HEK293 (cell line): ENCODE measurements around the gene RAB21.

ENCODE experiments used
- CTCF ChIA-PET: fragments of 350-600 bp; formaldehyde crosslinking; extraction: SDS; loops from one replicate; lab custom pipeline; 2021; ENCODE audit warnings: antibody characterized with exemption; lab: Yijun Ruan, JAX
- POLR2A ChIA-PET: fragments of 300-600 bp; formaldehyde crosslinking; extraction: SDS; loops from one replicate; lab custom pipeline; 2020; ENCODE audit warnings: antibody characterized with exemption, inconsistent platforms; lab: Yijun Ruan, JAX
- H3K27ac ChIP-seq: fragments of 200-500 bp; sonication (Bioruptor generic); 2 replicates; pipeline ENCODE4 v1.5.1; 2014; ENCODE audit warnings: low read depth, low read length, control low read depth, inconsistent platforms; ENCODE audit errors: extremely low read depth
- H3K36me3 ChIP-seq, 2 experiments: fragments of 200-500 bp in 1 of 2; sonication (Bioruptor generic) in 1 of 2; 1 replicate in 1 of 2; 2 replicates in 1 of 2; pipeline ENCODE4 v1.5.1; 2014 to 2017; ENCODE audit warnings: inconsistent platforms in 2 of 2, low read length in 2 of 2; ENCODE audit not compliant: control insufficient read depth in 2 of 2, insufficient read depth in 1 of 2
- H3K4me1 ChIP-seq: fragments of 200-500 bp; sonication (Bioruptor generic); 2 replicates; pipeline ENCODE4 v1.5.1; 2014; ENCODE audit warnings: mild to moderate bottlenecking, low read length, inconsistent platforms; ENCODE audit not compliant: control insufficient read depth, insufficient read depth
- H3K4me3 ChIP-seq: 2 replicates; pipeline ENCODE4 v1.5.1; 2011; ENCODE audit warnings: low read depth, mild to moderate bottlenecking, control low read depth, low read length, moderate library complexity
- H3K9me3 ChIP-seq: fragments of 200-500 bp; sonication (Bioruptor generic); 2 replicates; pipeline ENCODE4 v1.5.1; 2014; ENCODE audit warnings: low read depth, low read length, inconsistent platforms; ENCODE audit not compliant: control insufficient read depth, insufficient read depth
- ATF2 ChIP-seq: fragments of 450-650 bp; formaldehyde crosslinking; IDR thresholded peaks from 2 replicates; pipeline ENCODE4 v1.5.1; 2016; ENCODE audit warnings: missing biosample characterization, missing genetic modification characterization, low read depth
- GLIS1 ChIP-seq: fragments of 450-650 bp; formaldehyde crosslinking; IDR thresholded peaks from 2 replicates; pipeline ENCODE4 v1.5.1; 2016; ENCODE audit warnings: missing biosample characterization, missing genetic modification characterization
- HOXC10 ChIP-seq: sonication (generic); formaldehyde crosslinking; IDR thresholded peaks from 2 replicates; pipeline ENCODE4 v1.8.1; 2023; ENCODE audit warnings: mild to moderate bottlenecking, missing genetic modification reagents
- KLF10 ChIP-seq: fragments of 450-650 bp; IDR thresholded peaks from 2 replicates; pipeline ENCODE4 v1.5.1; 2018; ENCODE audit warnings: missing biosample characterization, mild to moderate bottlenecking, missing genetic modification characterization
- KLF17 ChIP-seq: fragments of 450-650 bp; formaldehyde crosslinking; IDR thresholded peaks from 2 replicates; pipeline ENCODE4 v1.5.1; 2016; ENCODE audit warnings: missing biosample characterization, missing genetic modification characterization
- KLF9 ChIP-seq: fragments of 450-650 bp; formaldehyde crosslinking; IDR thresholded peaks from 2 replicates; pipeline ENCODE4 v1.5.1; 2016; ENCODE audit warnings: missing biosample characterization, missing genetic modification characterization, low read depth
- MEIS1 ChIP-seq: sonication (generic); formaldehyde crosslinking; IDR thresholded peaks from 2 replicates; pipeline ENCODE4 v1.8.1; 2022; ENCODE audit warnings: missing genetic modification reagents, mild to moderate bottlenecking, borderline replicate concordance
- PBX3 ChIP-seq: sonication (generic); formaldehyde crosslinking; IDR thresholded peaks from 2 replicates; pipeline ENCODE4 v1.8.1; 2022; ENCODE audit warnings: mild to moderate bottlenecking, moderate library complexity, missing genetic modification reagents
- PRDM10 ChIP-seq: fragments of 450-650 bp; formaldehyde crosslinking; IDR thresholded peaks from 2 replicates; pipeline ENCODE4 v1.5.1; 2016; ENCODE audit warnings: missing biosample characterization, missing genetic modification characterization
- SCRT2 ChIP-seq: fragments of 450-650 bp; formaldehyde crosslinking; IDR thresholded peaks from 2 replicates; pipeline ENCODE4 v1.5.1; 2016; ENCODE audit warnings: missing biosample characterization, missing genetic modification characterization
- SP2 ChIP-seq: fragments of 450-650 bp; formaldehyde crosslinking; IDR thresholded peaks from 2 replicates; pipeline ENCODE4 v1.5.1; 2016; ENCODE audit warnings: missing biosample characterization, missing genetic modification characterization
- WT1 ChIP-seq: fragments of 450-650 bp; formaldehyde crosslinking; IDR thresholded peaks from 2 replicates; pipeline ENCODE4 v1.5.1; 2016; ENCODE audit warnings: missing biosample characterization, missing genetic modification characterization
- YY1 ChIP-seq: fragments of 450-650 bp; formaldehyde crosslinking; IDR thresholded peaks from 2 replicates; pipeline ENCODE4 v1.5.1; 2018; ENCODE audit warnings: missing biosample characterization, missing genetic modification characterization
- ZBTB48 ChIP-seq: fragments of 450-650 bp; formaldehyde crosslinking; IDR thresholded peaks from 2 replicates; pipeline ENCODE4 v1.5.1; 2016; ENCODE audit warnings: missing biosample characterization, missing genetic modification characterization
- ZFHX2 ChIP-seq: fragments of 450-650 bp; formaldehyde crosslinking; conservative IDR thresholded peaks from 2 replicates; pipeline ENCODE4 v1.5.1; 2016; ENCODE audit warnings: missing biosample characterization, missing genetic modification characterization
- ZFP41 ChIP-seq: fragments of 450-650 bp; formaldehyde crosslinking; IDR thresholded peaks from 2 replicates; pipeline ENCODE4 v1.5.1; 2016; ENCODE audit warnings: missing biosample characterization, missing genetic modification characterization, borderline replicate concordance
- ZIC2 ChIP-seq: fragments of 450-650 bp; formaldehyde crosslinking; IDR thresholded peaks from 2 replicates; pipeline ENCODE4 v1.5.1; 2016; ENCODE audit warnings: missing biosample characterization, missing genetic modification characterization
- ZNF133 ChIP-seq: fragments of 450-650 bp; formaldehyde crosslinking; IDR thresholded peaks from 2 replicates; pipeline ENCODE4 v1.5.1; 2016; ENCODE audit warnings: missing biosample characterization, missing genetic modification characterization
- ZNF146 ChIP-seq: fragments of 450-650 bp; formaldehyde crosslinking; IDR thresholded peaks from 2 replicates; pipeline ENCODE4 v1.5.1; 2016; ENCODE audit warnings: missing biosample characterization, missing genetic modification characterization
- ZNF155 ChIP-seq: fragments of 450-650 bp; formaldehyde crosslinking; IDR thresholded peaks from 2 replicates; pipeline ENCODE4 v1.5.1; 2016; ENCODE audit warnings: missing biosample characterization, missing genetic modification characterization
- ZNF239 ChIP-seq: fragments of 450-650 bp; formaldehyde crosslinking; IDR thresholded peaks from 2 replicates; pipeline ENCODE4 v1.5.1; 2016; ENCODE audit warnings: missing biosample characterization, missing genetic modification characterization
- ZNF341 ChIP-seq: fragments of 450-650 bp; formaldehyde crosslinking; IDR thresholded peaks from 2 replicates; pipeline ENCODE4; 2016; ENCODE audit warnings: low read depth, missing biosample characterization, missing genetic modification characterization
- ZNF350 ChIP-seq: fragments of 450-650 bp; formaldehyde crosslinking; IDR thresholded peaks from 2 replicates; pipeline ENCODE4 v1.5.0; 2017; ENCODE audit warnings: missing biosample characterization, mild to moderate bottlenecking, missing genetic modification characterization
- ZNF366 ChIP-seq: fragments of 450-650 bp; formaldehyde crosslinking; conservative IDR thresholded peaks from 2 replicates; pipeline ENCODE4 v1.5.1; 2016; ENCODE audit warnings: missing biosample characterization, missing genetic modification characterization
- ZNF510 ChIP-seq: fragments of 450-650 bp; formaldehyde crosslinking; IDR thresholded peaks from 2 replicates; pipeline ENCODE4 v1.5.1; 2018; ENCODE audit warnings: mild to moderate bottlenecking, missing genetic modification characterization, missing biosample characterization; ENCODE audit not compliant: insufficient replicate concordance
- ZNF623 ChIP-seq: fragments of 450-650 bp; formaldehyde crosslinking; IDR thresholded peaks from 2 replicates; pipeline ENCODE4 v1.5.1; 2016; ENCODE audit warnings: missing biosample characterization, missing genetic modification characterization
- ZNF701 ChIP-seq: fragments of 450-650 bp; formaldehyde crosslinking; IDR thresholded peaks from 2 replicates; pipeline ENCODE4 v1.5.1; 2016; ENCODE audit warnings: missing biosample characterization, missing genetic modification characterization
- ZNF76 ChIP-seq: fragments of 450-650 bp; formaldehyde crosslinking; IDR thresholded peaks from 2 replicates; pipeline ENCODE4; 2016; ENCODE audit warnings: low read depth, missing biosample characterization, missing genetic modification characterization, borderline replicate concordance
- ZSCAN5A ChIP-seq: fragments of 450-650 bp; formaldehyde crosslinking; IDR thresholded peaks from 2 replicates; pipeline ENCODE4 v1.5.1; 2016; ENCODE audit warnings: missing biosample characterization, missing genetic modification characterization

The RAB21 gene

GRCh38 chr12:71754461-71755145 is at the start of gene RAB21 (continued):
- no peak for TF ChIP-seq ZNF133 (tag by site-specific recombination)
- no peak for TF ChIP-seq ZFP41
- TF ChIP-seq YY1 (tag by site-specific recombination): peak; percentile 84
- peak; percentile 81 for TF ChIP-seq ZBTB48
- no peak for TF ChIP-seq PBX3 (CRISPR knock-in tag)
- TF ChIP-seq GLIS1 (tag by site-specific recombination): peak; percentile 74
- TF ChIP-seq ZNF146 (tag by site-specific recombination): no peak
- no peak for TF ChIP-seq HOXC10 (CRISPR knock-in tag)
- no peak for TF ChIP-seq ZNF155 (tag by site-specific recombination)
- TF ChIP-seq MEIS1: no peak
- TF ChIP-seq SP2 (tag by site-specific recombination): peak; percentile 91
- no peak for TF ChIP-seq ATF2
- no peak for TF ChIP-seq ZSCAN5A (tag by site-specific recombination)
- peak; percentile 82 for TF ChIP-seq ZFHX2 (tag by site-specific recombination)
- TF ChIP-seq ZNF341 (tag by site-specific recombination): no peak; the same call in 1 of the 2 replicates
- no peak for TF ChIP-seq ZNF623 (tag by site-specific recombination)
- TF ChIP-seq ZNF76 (tag by site-specific recombination): peak; percentile 68; the same call in 1 of the 2 replicates
- TF ChIP-seq ZNF239 (tag by site-specific recombination): no peak
- TF ChIP-seq ZNF366 (tag by site-specific recombination): no peak; the same call in 1 of the 2 replicates
- peak; percentile 74 for TF ChIP-seq KLF9 (tag by site-specific recombination)
- peak; percentile 86 for TF ChIP-seq PRDM10

GRCh38 chr12:71704920-71705319 is 49.7 kb upstream of the RAB21 start:
- Histone ChIP-seq H3K27ac (no peak overlapping the region), H3K9me3 (no peaks in the 10 kb centered on the region), H3K36me3 (peaks cover 9 to 25% of the 10 kb centered on the region in 2 experiments), H3K4me3 (no peak overlapping the region), H3K4me1 (no peaks in the 10 kb centered on the region)
- ChIA-PET CTCF (no interaction called here), POLR2A (no interaction called here)
- no peak for TF ChIP-seq KLF17
- TF ChIP-seq WT1: no peak
- no peak for TF ChIP-seq KLF10 (tag by site-specific recombination)
- TF ChIP-seq ZNF510: no peak
- no peak for TF ChIP-seq ZNF350 (tag by site-specific recombination)
- no peak for TF ChIP-seq ZIC2
- no peak for TF ChIP-seq SCRT2 (tag by site-specific recombination)
- no peak for TF ChIP-seq ZNF701 (tag by site-specific recombination)
